Endodermal cell (in vitro differentiated cells): Measurements from ENCODE around the gene EPAS1. TPM values are rescaled to one million over a fixed set of nuclear protein-coding genes. Genes with fewer than 3 reads are reported as not detected.

Experiments used
- DNase-seq: peaks from one replicate; pipeline ENCODE4 v3.0.0-alpha.2; 2017
- H3K27ac ChIP-seq: 2 replicates; pipeline ENCODE4 v1.5.1; 2013; ENCODE audit warnings: mild to moderate bottlenecking, low read depth, low read length, moderate library complexity
- H3K27me3 ChIP-seq: 2 replicates; pipeline ENCODE4 v1.6.1; 2013; ENCODE audit warnings: mild to moderate bottlenecking, low read length, moderate library complexity; ENCODE audit not compliant: insufficient read depth, control insufficient read depth, poor library complexity, severe bottlenecking
- H3K36me3 ChIP-seq: 2 replicates; pipeline ENCODE4 v1.7.0; 2013; ENCODE audit warnings: mild to moderate bottlenecking, low read length, moderate library complexity; ENCODE audit not compliant: control insufficient read depth, insufficient read depth
- H3K4me1 ChIP-seq: one replicate; pipeline ENCODE4 v1.7.0; 2013; ENCODE audit warnings: low read length; ENCODE audit not compliant: control insufficient read depth, insufficient read depth
- H3K4me3 ChIP-seq: 2 replicates; pipeline ENCODE4 v1.5.1; 2013; ENCODE audit warnings: mild to moderate bottlenecking, low read length, moderate library complexity
- H3K9ac ChIP-seq: 2 replicates; pipeline ENCODE4 v1.6.1; 2013; ENCODE audit warnings: mild to moderate bottlenecking, low read length, moderate library complexity; ENCODE audit not compliant: poor library complexity, severe bottlenecking; ENCODE audit errors: extremely low read depth
- H3K9me3 ChIP-seq: 2 replicates; pipeline ENCODE4 v1.6.1; 2013; ENCODE audit warnings: mild to moderate bottlenecking, low read length, moderate library complexity; ENCODE audit not compliant: control insufficient read depth
- H3K27ac Mint-ChIP-seq: 2 replicates; pipeline ENCODE4 v1.8.0; 2020; ENCODE audit warnings: mixed read lengths
- H3K27me3 Mint-ChIP-seq: 2 replicates; pipeline ENCODE4 v1.8.0; 2021; ENCODE audit warnings: mild to moderate bottlenecking, mixed read lengths; ENCODE audit not compliant: insufficient read depth
- H3K36me3 Mint-ChIP-seq: 2 replicates; pipeline ENCODE4 v1.8.0; 2020; ENCODE audit warnings: low read depth, mixed read lengths
- H3K4me1 Mint-ChIP-seq: 2 replicates; pipeline ENCODE4 v1.8.0; 2020; ENCODE audit warnings: mixed read lengths
- H3K4me3 Mint-ChIP-seq: 2 replicates; pipeline ENCODE4 v1.8.0; 2020; ENCODE audit warnings: mild to moderate bottlenecking, moderate library complexity, mixed read lengths
- H3K9me3 Mint-ChIP-seq: 2 replicates; pipeline ENCODE4 v1.8.0; 2020; ENCODE audit warnings: mild to moderate bottlenecking, mixed read lengths
- WGBS, 2 experiments: methylation state at CpG; one replicate each; pipeline versions ENCODE4 v1.1.5 to v1.1.7; 2013; ENCODE audit warnings: missing lambda C conversion rate in 2 of 2, mixed read lengths in 1 of 2; ENCODE audit not compliant: insufficient coverage in 1 of 2, insufficient read length in 1 of 2; 5-methylcytosine and 5-hydroxymethylcytosine counted together
- total RNA-seq, 2 donors: library from RNA; stranded (reverse); fragmentation: NEBNext Ultra II Directional in 1 of 2; extraction: Animal tissue kit (Norgen Biotek cat#: 25700) in 1 of 2; gene quantifications; 2 replicates in 1 of 2; 3 replicates in 1 of 2; pipeline ENCODE4 v1.2.1, GENCODE V29; 2021
- TF ChIP-seq, protein P1 (sequence below): fragments of 200-600 bp; sonication (generic); conservative IDR thresholded peaks from 2 replicates; pipeline ENCODE4 v1.5.0; 2021; ENCODE audit warnings: antibody characterized with exemption, mild to moderate bottlenecking

The EPAS1 gene
- total RNA-seq, 2 donors from 2014 or later: 1.2 to 1.9 TPM

DNA sequence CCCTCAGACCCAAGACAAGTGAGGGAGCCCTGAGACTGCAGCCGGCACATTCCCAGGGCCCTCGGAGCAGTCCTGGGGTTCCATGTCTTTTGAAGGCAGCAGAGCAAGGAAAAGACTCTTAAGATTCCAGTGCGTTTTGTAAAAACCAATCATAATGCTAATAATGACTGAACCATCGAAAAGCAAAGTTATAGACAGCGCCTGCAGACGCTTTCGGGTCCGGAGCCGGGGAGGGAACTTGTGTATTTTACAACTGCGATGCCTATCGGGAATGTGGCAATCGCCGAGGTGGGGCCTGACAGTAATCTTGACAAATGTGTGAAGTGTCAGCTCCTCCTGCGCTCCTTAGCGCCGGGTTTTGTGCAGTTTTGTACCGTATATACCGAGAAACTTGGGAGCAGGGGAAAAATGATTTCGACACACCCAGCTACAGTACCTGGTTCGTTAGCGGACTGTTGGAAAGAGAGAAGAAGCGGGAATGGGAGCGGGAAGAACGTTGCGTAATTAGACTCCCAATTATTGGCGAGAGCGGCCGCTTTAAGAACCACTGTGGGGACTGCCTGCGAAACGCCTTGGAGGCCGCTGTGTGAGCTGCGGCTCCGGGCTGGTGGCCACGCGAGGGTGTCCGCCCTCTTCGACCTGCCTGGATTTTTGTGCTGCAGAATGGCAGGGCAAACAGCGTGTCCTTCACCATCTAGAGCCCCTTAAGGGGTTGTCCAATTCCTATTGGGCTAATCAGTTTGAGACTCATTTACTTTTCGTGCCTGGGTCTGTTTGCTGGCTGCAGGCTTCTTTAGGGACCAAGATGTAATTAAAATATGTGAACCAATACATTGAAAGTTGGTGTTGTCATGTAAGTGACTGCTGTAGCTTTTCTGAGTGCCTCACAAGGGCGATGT is 2.4 kb downstream of the EPAS1 start:
- WGBS, 2 experiments: 1 to 2% methylated on average over 36 to 40 of the region's 40 CpGs
- TF ChIP-seq, protein P1, sequence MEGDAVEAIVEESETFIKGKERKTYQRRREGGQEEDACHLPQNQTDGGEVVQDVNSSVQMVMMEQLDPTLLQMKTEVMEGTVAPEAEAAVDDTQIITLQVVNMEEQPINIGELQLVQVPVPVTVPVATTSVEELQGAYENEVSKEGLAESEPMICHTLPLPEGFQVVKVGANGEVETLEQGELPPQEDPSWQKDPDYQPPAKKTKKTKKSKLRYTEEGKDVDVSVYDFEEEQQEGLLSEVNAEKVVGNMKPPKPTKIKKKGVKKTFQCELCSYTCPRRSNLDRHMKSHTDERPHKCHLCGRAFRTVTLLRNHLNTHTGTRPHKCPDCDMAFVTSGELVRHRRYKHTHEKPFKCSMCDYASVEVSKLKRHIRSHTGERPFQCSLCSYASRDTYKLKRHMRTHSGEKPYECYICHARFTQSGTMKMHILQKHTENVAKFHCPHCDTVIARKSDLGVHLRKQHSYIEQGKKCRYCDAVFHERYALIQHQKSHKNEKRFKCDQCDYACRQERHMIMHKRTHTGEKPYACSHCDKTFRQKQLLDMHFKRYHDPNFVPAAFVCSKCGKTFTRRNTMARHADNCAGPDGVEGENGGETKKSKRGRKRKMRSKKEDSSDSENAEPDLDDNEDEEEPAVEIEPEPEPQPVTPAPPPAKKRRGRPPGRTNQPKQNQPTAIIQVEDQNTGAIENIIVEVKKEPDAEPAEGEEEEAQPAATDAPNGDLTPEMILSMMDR: no peak

DNA sequence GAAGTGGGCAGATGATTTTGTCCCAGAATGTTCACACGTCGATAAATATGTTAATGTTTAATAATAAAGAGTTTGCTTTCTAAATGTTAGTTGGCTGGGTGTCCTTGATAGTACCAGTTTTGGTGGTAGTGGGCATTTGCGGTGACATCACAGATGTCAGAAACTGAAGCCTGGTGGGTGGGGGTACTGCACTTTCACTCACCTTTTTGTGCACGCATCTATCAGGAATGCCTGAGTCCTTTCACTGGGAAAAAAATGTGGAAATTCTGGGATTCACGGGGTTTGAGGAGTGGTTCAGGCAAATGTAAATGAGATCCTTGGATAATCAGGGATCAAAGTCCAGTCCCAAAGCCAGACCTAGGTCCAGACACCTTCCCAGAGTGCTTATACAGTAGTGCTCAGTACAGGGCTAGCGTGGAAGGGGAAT is 3.2 kb downstream of the EPAS1 start:
- no peaks in the 10 kb centered on the region for H3K36me3 Mint-ChIP-seq
- peaks cover 3% of the 10 kb centered on the region for H3K9me3 Mint-ChIP-seq
- Histone ChIP-seq H3K4me3 (no peak overlapping the region), H3K9ac (no peak overlapping the region), H3K9me3 (no peaks in the 10 kb centered on the region), H3K27me3 (peaks cover 97% of the 10 kb centered on the region), H3K4me1 (no peaks in the 10 kb centered on the region), H3K27ac (no peak overlapping the region), H3K36me3 (no peaks in the 10 kb centered on the region)
- DNase-seq: peak; percentile 28
- TF ChIP-seq, protein P1: peak; percentile 52
- no peak overlapping the region for H3K27ac Mint-ChIP-seq
- peaks cover 93% of the 10 kb centered on the region for H3K27me3 Mint-ChIP-seq
- no peak overlapping the region for H3K4me3 Mint-ChIP-seq
- H3K4me1 Mint-ChIP-seq: peaks cover 19% of the 10 kb centered on the region
- WGBS, 2 experiments: 68 to 79% methylated on average over 2 to 6 of the region's 6 CpGs

More for the DNA sequence above, 2.4 kb downstream of the EPAS1 start:
- Mint-ChIP-seq H3K27me3 (peaks cover 95% of the 10 kb centered on the region), H3K4me1 (peaks cover 19% of the 10 kb centered on the region), H3K27ac (no peak overlapping the region), H3K9me3 (no peaks in the 10 kb centered on the region), H3K4me3 (peak overlapping the region; percentile 71), H3K36me3 (no peaks in the 10 kb centered on the region)
- no peaks in the 10 kb centered on the region for H3K4me1 ChIP-seq
- H3K9me3 ChIP-seq: no peaks in the 10 kb centered on the region
- H3K9ac ChIP-seq: no peak overlapping the region
- peak overlapping the region; percentile 83 for H3K4me3 ChIP-seq
- DNase-seq: peak; percentile 79
- peaks cover 97% of the 10 kb centered on the region for H3K27me3 ChIP-seq
- no peaks in the 10 kb centered on the region for H3K36me3 ChIP-seq
- H3K27ac ChIP-seq: no peak overlapping the region

DNA sequence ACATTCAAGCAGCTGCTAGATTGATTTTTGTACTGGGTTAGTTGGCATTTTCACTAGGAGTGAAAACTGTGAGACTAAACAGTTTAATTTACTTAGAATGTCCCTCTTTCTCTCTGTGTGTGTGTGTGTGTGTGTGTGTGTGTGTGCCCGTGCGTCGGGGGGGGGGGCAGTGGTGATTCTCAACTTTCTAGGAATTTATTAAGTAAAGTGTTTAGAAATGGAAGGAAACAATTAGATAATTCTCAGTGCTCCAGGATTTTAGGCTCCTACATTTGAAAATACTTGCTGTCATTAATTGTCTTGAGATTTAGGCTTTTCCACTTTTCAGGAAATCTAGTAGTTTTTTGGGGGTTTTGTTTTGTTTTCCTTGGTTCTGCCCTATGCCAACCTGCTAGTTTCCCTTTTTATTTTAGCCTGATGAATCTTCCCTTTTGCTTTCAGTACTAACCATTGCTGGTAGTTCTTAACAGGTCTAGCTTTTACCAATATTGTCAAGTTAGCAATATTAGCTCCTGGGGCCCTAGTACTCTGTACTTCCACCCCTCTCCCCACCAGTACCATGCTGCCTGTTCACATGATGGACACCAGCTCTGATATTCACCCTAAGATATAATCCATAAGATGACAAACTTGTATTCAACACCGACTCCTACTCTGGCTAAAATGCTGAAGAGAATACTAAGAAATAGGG is 4.9 kb downstream of the EPAS1 start:
- H3K27me3 ChIP-seq: peaks cover 92% of the 10 kb centered on the region
- H3K4me3 ChIP-seq: no peak overlapping the region
- Mint-ChIP-seq H3K27ac (no peak overlapping the region), H3K4me3 (no peak overlapping the region), H3K9me3 (peaks cover 4% of the 10 kb centered on the region), H3K4me1 (peaks cover 19% of the 10 kb centered on the region), H3K36me3 (no peaks in the 10 kb centered on the region), H3K27me3 (peaks cover 87% of the 10 kb centered on the region)
- 93% methylated on average over 3 of the region's 4 CpGs; no CpG with 5 or more reads in 1 of the 2 experiments for WGBS, 2 experiments
- no peak overlapping the region for H3K27ac ChIP-seq
- no peaks in the 10 kb centered on the region for H3K36me3 ChIP-seq
- no peaks in the 10 kb centered on the region for H3K4me1 ChIP-seq
- H3K9me3 ChIP-seq: no peaks in the 10 kb centered on the region
- TF ChIP-seq, protein P1: no peak
- no peak overlapping the region for H3K9ac ChIP-seq
- no peak for DNase-seq
